HCT116 (cell line): ENCODE data around the gene PC. TPM values are rescaled to one million over a fixed set of nuclear protein-coding genes. Genes with fewer than 3 reads are reported as not detected.

Source experiments
- ATAC-seq: fragments of 200-7000 bp; cut with Tn5 transposase; 2 replicates; pipeline ENCODE4 v1.9.1; 2020; ENCODE audit warnings: mild to moderate bottlenecking, moderate library complexity
- BruUV-seq: library from RNA; stranded (reverse); fragments of 400-500 nt; replicated peaks from 2 replicates; lab custom pipeline; 2021; lab: Mats Ljungman, UMichigan
- CTCF ChIA-PET: fragments of 300-600 bp; sonication (Branson Sonifier 250); formaldehyde crosslinking; loops from one replicate; lab custom pipeline; 2021; ENCODE audit warnings: antibody characterized with exemption; lab: Charles Lee
- POLR2A ChIA-PET: fragments of 300-600, 350-600 bp; sonication (Branson Sonifier 250); formaldehyde crosslinking; loops from one replicate; lab custom pipeline; 2021; ENCODE audit warnings: antibody characterized with exemption; lab: Charles Lee
- RAD21 ChIA-PET, 2 experiments: fragments of 300-600 bp; sonication (Branson Sonifier 250); formaldehyde crosslinking; loops; one replicate each; lab custom pipeline; 2023; ENCODE audit warnings: low total read pairs in 2 of 2; ENCODE audit not compliant: uncharacterized antibody in 2 of 2, unreplicated experiment in 2 of 2, low non-redundant PET in 1 of 2; lab: Charles Lee
- DNase-seq: peaks from one replicate; pipeline ENCODE4 v3.0.0-alpha.2; 2010; ENCODE audit warnings: low read depth, low spot score
- H2AFZ ChIP-seq: fragments of 200-600 bp; shearing (Covaris generic), sonication (generic); 2 replicates; pipeline ENCODE4 v1.6.1; 2017; ENCODE audit warnings: low read depth, mixed run types, mixed read lengths, antibody characterized with exemption, low read length; ENCODE audit not compliant: poor library complexity, severe bottlenecking
- H3K27ac ChIP-seq: 2 replicates; pipeline ENCODE4 v1.5.1; 2012; ENCODE audit warnings: low read depth, low read length
- H3K27me3 ChIP-seq: fragments of 200-600 bp; sonication (generic); 2 replicates; pipeline ENCODE4 v1.6.1; 2016; ENCODE audit warnings: mixed run types, low read length, mixed read lengths; ENCODE audit not compliant: insufficient read depth
- H3K36me3 ChIP-seq, 2 experiments: fragments of 200-500 bp in 1 of 2; fragments of 200-600 bp in 1 of 2; sonication (Bioruptor generic) in 1 of 2; sonication (generic) in 1 of 2; 2 replicates each; pipeline versions ENCODE4 v1.5.1 to v1.6.1; 2014 to 2016; ENCODE audit warnings: low read length in 2 of 2, inconsistent platforms in 1 of 2, mixed read lengths in 1 of 2, mixed run types in 1 of 2; ENCODE audit not compliant: insufficient read depth in 2 of 2, control insufficient read depth in 1 of 2
- H3K4me1 ChIP-seq, 2 experiments: fragments of 200-600 bp in 1 of 2; sonication (generic) in 1 of 2; 2 replicates each; pipeline versions ENCODE4 v1.5.1 to v1.6.1; 2012 to 2017; ENCODE audit warnings: low read length in 2 of 2, inconsistent platforms in 1 of 2, mild to moderate bottlenecking in 1 of 2, mixed read lengths in 1 of 2, mixed run types in 1 of 2, moderate library complexity in 1 of 2; ENCODE audit not compliant: insufficient read depth in 2 of 2, control insufficient read depth in 1 of 2
- H3K4me2 ChIP-seq: fragments of 200-600 bp; sonication (generic); 2 replicates; pipeline ENCODE4 v1.6.1; 2017; ENCODE audit warnings: mixed run types, low read length, mixed read lengths
- H3K4me3 ChIP-seq, 2 experiments: fragments of 200-600 bp in 1 of 2; sonication (generic) in 1 of 2; replicated peaks in 1 of 2; 2 replicates each; pipeline ENCODE4 v1.5.1; 2011 to 2016; ENCODE audit warnings: low read length in 2 of 2, control low read depth in 1 of 2, low read depth in 1 of 2, mild to moderate bottlenecking in 1 of 2, mixed read lengths in 1 of 2, mixed run types in 1 of 2
- H3K79me2 ChIP-seq: fragments of 200-600 bp; sonication (generic); 2 replicates; pipeline ENCODE4 v1.6.1; 2017; ENCODE audit warnings: mild to moderate bottlenecking, mixed run types, low read length, moderate library complexity, mixed read lengths; ENCODE audit not compliant: insufficient read depth
- H3K9ac ChIP-seq: fragments of 200-600 bp; sonication (generic); 2 replicates; pipeline ENCODE4 v1.6.1; 2016; ENCODE audit warnings: low read length, mixed read lengths
- H3K9me2 ChIP-seq: fragments of 200-600 bp; sonication (generic), shearing (Covaris generic); 2 replicates; pipeline ENCODE4 v1.6.1; 2017; ENCODE audit warnings: mixed run types, mild to moderate bottlenecking, moderate library complexity; ENCODE audit not compliant: insufficient read depth
- H3K9me3 ChIP-seq, 2 experiments: fragments of 200-500 bp in 1 of 2; fragments of 200-600 bp in 1 of 2; sonication (Bioruptor generic) in 1 of 2; sonication (generic) in 1 of 2; 2 replicates each; pipeline ENCODE4 v1.6.1; 2014 to 2017; ENCODE audit warnings: low read length in 2 of 2, mixed read lengths in 2 of 2, inconsistent platforms in 1 of 2, low read depth in 1 of 2, mild to moderate bottlenecking in 1 of 2, mixed run types in 1 of 2, moderate library complexity in 1 of 2; ENCODE audit not compliant: control insufficient read depth in 1 of 2, insufficient read depth in 1 of 2
- H4K20me1 ChIP-seq: fragments of 200-600 bp; sonication (generic), shearing (Covaris generic); 2 replicates; pipeline ENCODE4 v1.6.1; 2017; ENCODE audit warnings: mixed run types, mild to moderate bottlenecking, moderate library complexity; ENCODE audit not compliant: insufficient read depth
- CEBPB ChIP-seq: IDR thresholded peaks from 2 replicates; pipeline ENCODE4 v1.6.1; 2012; ENCODE audit warnings: low read depth
- ELF1 ChIP-seq: IDR thresholded peaks from 2 replicates; pipeline ENCODE4 v1.6.1; 2012; ENCODE audit warnings: low read depth, borderline replicate concordance
- FOSL1 ChIP-seq: IDR thresholded peaks from 2 replicates; pipeline ENCODE4 v1.6.1; 2012; ENCODE audit warnings: low read depth
- JUND ChIP-seq: IDR thresholded peaks from 2 replicates; pipeline ENCODE4 v1.6.1; 2012
- POLR2AphosphoS5 ChIP-seq: IDR thresholded peaks from 2 replicates; pipeline ENCODE4 v1.6.1; 2011; ENCODE audit warnings: mild to moderate bottlenecking, low read depth, low read length, moderate library complexity
- RAD21 ChIP-seq: IDR thresholded peaks from 2 replicates; pipeline ENCODE4 v1.6.1; 2012; ENCODE audit warnings: low read depth, mild to moderate bottlenecking
- SRF ChIP-seq: IDR thresholded peaks from 2 replicates; pipeline ENCODE4 v1.6.1; 2012; ENCODE audit warnings: low read depth
- ZFX ChIP-seq: fragments of 450-650 bp; IDR thresholded peaks from 2 replicates; pipeline ENCODE4 v1.6.1; 2017
- ZNF274 ChIP-seq: fragments of 200-500 bp; sonication (Bioruptor generic); IDR thresholded peaks from 2 replicates; pipeline ENCODE4 v1.6.1; 2014; ENCODE audit warnings: mild to moderate bottlenecking, low read depth, low read length, inconsistent platforms
- intact Hi-C: fragments of 100-400 bp; cut with micrococcal nuclease; formaldehyde crosslinking; loops from 2 replicates; pipeline ENCODE4 v1.10.0; 2022
- total RNA-seq: library from RNA; stranded (reverse); gene quantifications from one replicate; pipeline ENCODE4 v1.2.1, GENCODE V29; 2021; ENCODE audit not compliant: unreplicated experiment
- TF ChIP-seq, protein P1 (sequence below), 3 experiments: fragments of 200-600 bp in 1 of 3; sonication (generic) in 1 of 3; IDR thresholded peaks in 2 of 3; conservative IDR thresholded peaks in 1 of 3; 2 replicates each; pipeline ENCODE4 v1.5.1; 2012 to 2017; ENCODE audit warnings: low read depth in 2 of 3, low read length in 2 of 3, antibody characterized with exemption in 1 of 3, borderline replicate concordance in 1 of 3, control low read depth in 1 of 3, mild to moderate bottlenecking in 1 of 3, mixed read lengths in 1 of 3, mixed run types in 1 of 3, moderate library complexity in 1 of 3; ENCODE audit not compliant: insufficient read depth in 1 of 3

PC gene
- total RNA-seq, 1 experiment from 2014 or later: 24.1 TPM

- ATAC-seq (no peak), DNase-seq (no peak)
- no peak overlapping the region for H3K4me3 ChIP-seq
- H3K4me2 ChIP-seq: no peak overlapping the region
- H3K27me3 ChIP-seq: no peaks in the 10 kb centered on the region
- H2AFZ ChIP-seq: no peak overlapping the region
- intact Hi-C loops: no loop called here
- H3K9ac ChIP-seq: no peak overlapping the region
- H4K20me1 ChIP-seq: no peaks in the 10 kb centered on the region
- ChIA-PET POLR2A (no interaction called here), RAD21 (no interaction called here), CTCF (interaction anchor here (3.4 kb wide), 1 partner anchor 12 kb away, joined by 8 read pairs; no protein-coding TSS in a partner anchor)
- no peaks in the 10 kb centered on the region for H3K9me2 ChIP-seq
- H3K27ac ChIP-seq: no peak overlapping the region; the same call in 1 of the 2 replicates
- no TSS peak for BruUV-seq
- H3K4me1 ChIP-seq: peaks cover 46% of the 10 kb centered on the region in 2 experiments
- H3K9me3 ChIP-seq: no peaks in the 10 kb centered on the region
- no peaks in the 10 kb centered on the region for H3K36me3 ChIP-seq
- H3K79me2 ChIP-seq: no peaks in the 10 kb centered on the region
- no peak for TF ChIP-seq ZFX
- no peak for TF ChIP-seq RAD21
- TF ChIP-seq JUND: no peak
- TF ChIP-seq ZNF274: no peak
- no peak for TF ChIP-seq CEBPB
- no peak for TF ChIP-seq SRF
- TF ChIP-seq ELF1: no peak
- TF ChIP-seq, protein P1, sequence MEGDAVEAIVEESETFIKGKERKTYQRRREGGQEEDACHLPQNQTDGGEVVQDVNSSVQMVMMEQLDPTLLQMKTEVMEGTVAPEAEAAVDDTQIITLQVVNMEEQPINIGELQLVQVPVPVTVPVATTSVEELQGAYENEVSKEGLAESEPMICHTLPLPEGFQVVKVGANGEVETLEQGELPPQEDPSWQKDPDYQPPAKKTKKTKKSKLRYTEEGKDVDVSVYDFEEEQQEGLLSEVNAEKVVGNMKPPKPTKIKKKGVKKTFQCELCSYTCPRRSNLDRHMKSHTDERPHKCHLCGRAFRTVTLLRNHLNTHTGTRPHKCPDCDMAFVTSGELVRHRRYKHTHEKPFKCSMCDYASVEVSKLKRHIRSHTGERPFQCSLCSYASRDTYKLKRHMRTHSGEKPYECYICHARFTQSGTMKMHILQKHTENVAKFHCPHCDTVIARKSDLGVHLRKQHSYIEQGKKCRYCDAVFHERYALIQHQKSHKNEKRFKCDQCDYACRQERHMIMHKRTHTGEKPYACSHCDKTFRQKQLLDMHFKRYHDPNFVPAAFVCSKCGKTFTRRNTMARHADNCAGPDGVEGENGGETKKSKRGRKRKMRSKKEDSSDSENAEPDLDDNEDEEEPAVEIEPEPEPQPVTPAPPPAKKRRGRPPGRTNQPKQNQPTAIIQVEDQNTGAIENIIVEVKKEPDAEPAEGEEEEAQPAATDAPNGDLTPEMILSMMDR (IDR thresholded peaks at IDR 0.05 in 2 of 3, conservative IDR thresholded peaks at IDR 0.05 in 1 of 3; ENCODE audit: borderline replicate concordance in 1 of 3, insufficient read depth in 1 of 3, low read depth in 2 of 3, low read length in 2 of 3): no peak
- TF ChIP-seq POLR2AphosphoS5: no peak
Observed at GRCh38 chr11:66879583-66879982, 78.6 kb downstream of the PC start.

- BruUV-seq: no TSS peak
- Histone ChIP-seq H3K4me1 (peaks cover 40% of the 10 kb centered on the region in 2 experiments), H3K27me3 (no peaks in the 10 kb centered on the region), H2AFZ (no peak overlapping the region), H3K9ac (no peak overlapping the region), H3K36me3 (no peaks in the 10 kb centered on the region), H3K4me3 (no peak overlapping the region), H3K79me2 (no peaks in the 10 kb centered on the region), H3K27ac (no peak overlapping the region), H3K9me3 (no peaks in the 10 kb centered on the region), H3K4me2 (no peak overlapping the region), H4K20me1 (no peaks in the 10 kb centered on the region), H3K9me2 (no peaks in the 10 kb centered on the region)
- ChIA-PET RAD21 (no interaction called here), CTCF (interaction anchor here (3.4 kb wide), 1 partner anchor 12 kb away, joined by 8 read pairs; no protein-coding TSS in a partner anchor), POLR2A (no interaction called here)
- intact Hi-C loops: no loop called here
- DNase-seq: no peak
- ATAC-seq: no peak
- TF ChIP-seq FOSL1: no peak
Observed at GRCh38 chr11:66879000-66879399, 79.2 kb downstream of the PC start.
